Measurements from ENCODE around the gene TSPAN5.

The TSPAN5 gene

DNA sequence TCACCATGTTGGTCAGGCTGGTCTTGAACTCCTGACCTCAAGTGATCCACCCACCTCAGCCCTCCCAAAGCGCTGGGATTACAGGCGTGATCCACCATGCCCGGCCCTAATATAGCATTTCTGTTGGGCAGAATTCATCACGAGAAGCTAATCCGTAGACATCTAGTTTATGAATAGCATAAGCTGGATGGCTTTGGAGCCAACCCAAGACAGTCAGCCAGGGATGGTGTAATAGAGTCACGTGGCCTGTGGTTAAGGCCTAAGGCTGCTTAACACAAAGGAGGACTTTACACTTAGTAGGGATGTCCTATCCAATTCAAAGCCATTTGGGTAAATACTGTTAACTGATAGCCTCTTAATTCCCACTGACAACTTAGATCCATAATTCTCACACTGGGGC, 223.6 kb downstream of the TSPAN5 start:
- no peak for DNase-seq

DNA sequence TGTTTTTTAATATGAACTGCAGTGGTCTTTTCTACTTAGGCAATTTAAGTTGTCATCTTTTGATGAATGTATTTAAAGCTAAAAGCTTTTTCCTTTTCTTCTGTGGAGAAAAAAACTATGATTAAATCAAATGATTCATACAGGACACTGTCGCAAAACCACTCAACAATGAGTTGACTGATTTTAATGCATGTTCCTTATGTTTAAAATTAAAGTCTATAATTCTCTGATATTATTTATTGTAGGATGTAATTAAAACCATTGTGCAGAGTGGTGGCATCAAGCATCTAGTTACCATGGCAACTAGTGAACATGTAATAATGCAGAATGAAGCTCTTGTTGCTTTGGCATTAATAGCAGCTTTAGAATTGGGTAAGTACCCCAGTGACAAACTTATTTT, 224.7 kb downstream of the TSPAN5 start:
- no peak for DNase-seq

- no peak for DNase-seq
These were observed 227.6 kb downstream of the TSPAN5 start for GRCh38 chr4:98430708-98431403.

GRCh38 chr4:98423009-98423408, 235.4 kb downstream of the TSPAN5 start:
- DNase-seq: no peak

- no peak for DNase-seq
These were observed 237.3 kb downstream of the TSPAN5 start for GRCh38 chr4:98421111-98421510.

Data from central memory CD4-positive, alpha-beta T cell (primary cell).